Measurements from ENCODE around the gene TIMP1. TPM values are rescaled to one million over a fixed set of nuclear protein-coding genes. Genes with fewer than 3 reads are reported as not detected.

TIMP1 gene
- total RNA-seq, 2 experiments from 2014 or later = 6.7 to 9.4 TPM

- intact Hi-C loops (cut with micrococcal nuclease) = no loop called here
- DNase-seq = no peak
- CTCF ChIA-PET = interaction anchor here (0.6 kb wide), 1 partner anchor 47 kb away, joined by 3 read pairs; no protein-coding TSS in a partner anchor
- Mint-ChIP-seq H3K4me3 (no peak overlapping the region), H3K9me3 (no peaks in the 10 kb centered on the region), H3K36me3 (ENCODE audit: low read depth) (peaks cover 12% of the 10 kb centered on the region), H3K4me1 (ENCODE audit: low read depth) (peaks cover 31% of the 10 kb centered on the region), H3K27ac (no peak overlapping the region), H3K27me3 (ENCODE audit: low read depth) (no peaks in the 10 kb centered on the region)
Observed at GRCh38 chrX:47633689-47634590, 51.7 kb downstream of the TIMP1 start.

GRCh38 chrX:47634871-47635575, 52.8 kb downstream of the TIMP1 start:
- no peak overlapping the region for H3K27ac Mint-ChIP-seq
- peaks cover 27% of the 10 kb centered on the region for H3K4me1 Mint-ChIP-seq (ENCODE audit: low read depth)
- no peak overlapping the region for H3K4me3 Mint-ChIP-seq
- peaks cover 22% of the 10 kb centered on the region for H3K36me3 Mint-ChIP-seq (ENCODE audit: low read depth)
- H3K9me3 Mint-ChIP-seq = no peaks in the 10 kb centered on the region
- DNase-seq = peak; percentile 25
- CTCF ChIA-PET = interaction anchor here (0.7 kb wide), 1 partner anchor 490 kb away, joined by 3 read pairs; no protein-coding TSS in a partner anchor
- intact Hi-C loops (cut with micrococcal nuclease) = no loop called here
- H3K27me3 Mint-ChIP-seq (ENCODE audit: low read depth) = no peaks in the 10 kb centered on the region

Small RNA genes lying within 50 kb of the gene (microRNA-seq; reads per million reads assigned to microRNA genes)
- not detected for gene MIR4769 (ENCODE audit: borderline microRNAs expressed, borderline replicate concordance)

Other genes starting within 250 kb of the TIMP1 start
- gene ZNF157, start 211.9 kb upstream of the TIMP1 start, total RNA-seq = 1 to 10 TPM in 1 of 2 experiments, under 1 TPM in 1; 0.69 to 1.0 TPM
- 1 to 10 TPM; 4.6 to 6.4 TPM for gene ZNF41, start 99.2 kb upstream of the TIMP1 start, total RNA-seq
- 10 to 100 TPM; 65.9 to 71.5 TPM for gene ARAF, start 21.2 kb upstream of the TIMP1 start, total RNA-seq
- under 1 TPM; 0.12 to 0.36 TPM for gene SYN1, start 37.4 kb downstream of the TIMP1 start, total RNA-seq
- 1 to 10 TPM; 5.1 to 6.8 TPM for gene CFP, start 47.5 kb downstream of the TIMP1 start, total RNA-seq
- 10 to 100 TPM; 58.1 to 58.8 TPM for gene ELK1, start 68.1 kb downstream of the TIMP1 start, total RNA-seq
- 100 to 1,000 TPM; 192 to 198 TPM for gene UXT, start 76.7 kb downstream of the TIMP1 start, total RNA-seq